ENCODE measurements around the gene RAB30. TPM values are rescaled to one million over a fixed set of nuclear protein-coding genes. Genes with fewer than 3 reads are reported as not detected.

RAB30 gene
- total and polyA plus RNA-seq, 9 of the 15 experiments (the other 6 are each of a cell fraction or from before 2014, with no cell fraction given): 0.29 to 1.3 (median 1.0) TPM

- TF ChIP-seq PATZ1 (CRISPR knock-in tag; IDR thresholded peaks at IDR 0.05; ENCODE audit: borderline replicate concordance) (no peak), ZNF449 (CRISPR knock-in tag; IDR thresholded peaks at IDR 0.05) (no peak), ZNF589 (CRISPR knock-in tag; IDR thresholded peaks at IDR 0.05; ENCODE audit: low read depth) (no peak), GATAD2B (IDR thresholded peaks at IDR 0.05; ENCODE audit: borderline replicate concordance) (no peak), ZNF408 (CRISPR knock-in tag; IDR thresholded peaks at IDR 0.05; ENCODE audit: low read depth) (no peak), HSF4 (CRISPR knock-in tag; IDR thresholded peaks at IDR 0.05; ENCODE audit: borderline replicate concordance) (no peak), ZBTB7A (IDR thresholded peaks at IDR 0.05; ENCODE audit: borderline replicate concordance, control insufficient read depth, low read depth, low read length) (no peak), FUS (optimal IDR thresholded peaks at IDR 0.05; ENCODE audit: low read depth, low read length) (no peak), SOX6 (IDR thresholded peaks at IDR 0.05) (no peak), USF1 (CRISPR knock-in tag; IDR thresholded peaks at IDR 0.05) (no peak)
Observed at GRCh38 chr11:83014951-83015350, 56.7 kb downstream of the RAB30 start (continued).
